Measurements from ENCODE around the gene CKAP4.

CKAP4 gene

GRCh38 chr12:106195621-106196027 lies 52.2 kb downstream of the CKAP4 start:
- Histone ChIP-seq H3K27ac (ENCODE audit: low read depth, low read length) (no peak overlapping the region), H3K36me3 (ENCODE audit: control insufficient read depth, insufficient read depth, low read length) (no peaks in the 10 kb centered on the region), H3K4me1 (ENCODE audit: control insufficient read depth, insufficient read depth, low read length) (no peaks in the 10 kb centered on the region)

GRCh38 chr12:106194351-106194750 lies 53.5 kb downstream of the CKAP4 start:
- Histone ChIP-seq H3K27ac (ENCODE audit: low read depth, low read length) (no peak overlapping the region), H3K9ac (ENCODE audit: low read depth, low read length) (no peak overlapping the region), H3K4me3 (ENCODE audit: low read depth, low read length) (no peak overlapping the region), H3K27me3 (ENCODE audit: control insufficient read depth, insufficient read depth, low read length) (no peaks in the 10 kb centered on the region), H3K36me3 (ENCODE audit: control insufficient read depth, insufficient read depth, low read length) (no peaks in the 10 kb centered on the region), H3K4me1 (ENCODE audit: control insufficient read depth, insufficient read depth, low read length) (no peaks in the 10 kb centered on the region), H3K9me3 (ENCODE audit: control insufficient read depth, insufficient read depth, low read length) (no peaks in the 10 kb centered on the region)

More at GRCh38 chr12:106195621-106196027, 52.2 kb downstream of the CKAP4 start:
- H3K9ac ChIP-seq (ENCODE audit: low read depth, low read length) = no peak overlapping the region
- H3K27me3 ChIP-seq (ENCODE audit: control insufficient read depth, insufficient read depth, low read length) = no peaks in the 10 kb centered on the region
- H3K4me3 ChIP-seq (ENCODE audit: low read depth, low read length) = no peak overlapping the region
- H3K9me3 ChIP-seq (ENCODE audit: control insufficient read depth, insufficient read depth, low read length) = no peaks in the 10 kb centered on the region

- H3K27me3 ChIP-seq (ENCODE audit: control insufficient read depth, insufficient read depth, low read length) = no peaks in the 10 kb centered on the region
- no peak overlapping the region for H3K9ac ChIP-seq (ENCODE audit: low read depth, low read length)
- H3K4me3 ChIP-seq (ENCODE audit: low read depth, low read length) = no peak overlapping the region
- H3K4me1 ChIP-seq (ENCODE audit: control insufficient read depth, insufficient read depth, low read length) = no peaks in the 10 kb centered on the region
- no peaks in the 10 kb centered on the region for H3K36me3 ChIP-seq (ENCODE audit: control insufficient read depth, insufficient read depth, low read length)
- H3K27ac ChIP-seq (ENCODE audit: low read depth, low read length) = no peak overlapping the region
- H3K9me3 ChIP-seq (ENCODE audit: control insufficient read depth, insufficient read depth, low read length) = no peaks in the 10 kb centered on the region
Measured at GRCh38 chr12:106193394-106194215, 54.2 kb downstream of the CKAP4 start.

GRCh38 chr12:106192659-106193393 lies 55.0 kb downstream of the CKAP4 start:
- H3K27ac ChIP-seq (ENCODE audit: low read depth, low read length) = no peak overlapping the region
- no peaks in the 10 kb centered on the region for H3K27me3 ChIP-seq (ENCODE audit: control insufficient read depth, insufficient read depth, low read length)
- no peaks in the 10 kb centered on the region for H3K9me3 ChIP-seq (ENCODE audit: control insufficient read depth, insufficient read depth, low read length)
- no peaks in the 10 kb centered on the region for H3K36me3 ChIP-seq (ENCODE audit: control insufficient read depth, insufficient read depth, low read length)
- H3K4me1 ChIP-seq (ENCODE audit: control insufficient read depth, insufficient read depth, low read length) = peaks cover 6% of the 10 kb centered on the region; the same call in 1 of the 2 replicates
- H3K9ac ChIP-seq (ENCODE audit: low read depth, low read length) = no peak overlapping the region
- no peak overlapping the region for H3K4me3 ChIP-seq (ENCODE audit: low read depth, low read length)

GRCh38 chr12:106190581-106190980 lies 57.2 kb downstream of the CKAP4 start:
- Histone ChIP-seq H3K9me3 (ENCODE audit: control insufficient read depth, insufficient read depth, low read length) (no peaks in the 10 kb centered on the region), H3K36me3 (ENCODE audit: control insufficient read depth, insufficient read depth, low read length) (no peaks in the 10 kb centered on the region), H3K4me3 (ENCODE audit: low read depth, low read length) (no peak overlapping the region), H3K4me1 (ENCODE audit: control insufficient read depth, insufficient read depth, low read length) (peaks cover 7% of the 10 kb centered on the region; the same call in 1 of the 2 replicates), H3K9ac (ENCODE audit: low read depth, low read length) (no peak overlapping the region), H3K27ac (ENCODE audit: low read depth, low read length) (no peak overlapping the region), H3K27me3 (ENCODE audit: control insufficient read depth, insufficient read depth, low read length) (no peaks in the 10 kb centered on the region)

GRCh38 chr12:106189341-106189740 lies 58.5 kb downstream of the CKAP4 start:
- H3K4me3 ChIP-seq (ENCODE audit: low read depth, low read length) = no peak overlapping the region
- H3K36me3 ChIP-seq (ENCODE audit: control insufficient read depth, insufficient read depth, low read length) = no peaks in the 10 kb centered on the region
- no peak overlapping the region for H3K27ac ChIP-seq (ENCODE audit: low read depth, low read length)
- H3K27me3 ChIP-seq (ENCODE audit: control insufficient read depth, insufficient read depth, low read length) = no peaks in the 10 kb centered on the region
- no peaks in the 10 kb centered on the region for H3K9me3 ChIP-seq (ENCODE audit: control insufficient read depth, insufficient read depth, low read length)
- peaks cover 7% of the 10 kb centered on the region; the same call in 1 of the 2 replicates for H3K4me1 ChIP-seq (ENCODE audit: control insufficient read depth, insufficient read depth, low read length)
- no peak overlapping the region for H3K9ac ChIP-seq (ENCODE audit: low read depth, low read length)

- Histone ChIP-seq H3K9ac (ENCODE audit: low read depth, low read length) (no peak overlapping the region), H3K36me3 (ENCODE audit: control insufficient read depth, insufficient read depth, low read length) (no peaks in the 10 kb centered on the region), H3K9me3 (ENCODE audit: control insufficient read depth, insufficient read depth, low read length) (no peaks in the 10 kb centered on the region), H3K27me3 (ENCODE audit: control insufficient read depth, insufficient read depth, low read length) (no peaks in the 10 kb centered on the region), H3K4me3 (ENCODE audit: low read depth, low read length) (no peak overlapping the region), H3K27ac (ENCODE audit: low read depth, low read length) (no peak overlapping the region), H3K4me1 (ENCODE audit: control insufficient read depth, insufficient read depth, low read length) (peaks cover 7% of the 10 kb centered on the region; the same call in 1 of the 2 replicates)
Measured at GRCh38 chr12:106188256-106188655, 59.6 kb downstream of the CKAP4 start.

All from HUES48 (cell line).